ENCODE measurements around the gene DLG3. TPM values are rescaled to one million over a fixed set of nuclear protein-coding genes. Genes with fewer than 3 reads are reported as not detected.

DLG3 gene
- total RNA-seq, 3 donors from 2014 or later: 3.7 to 30.3 (median 21.0) TPM

GRCh38 chrX:70464051-70464450 lies 19.4 kb downstream of the DLG3 start:
- intact Hi-C loops (cut with DNase I; ENCODE audit: low total_unique reads): no loop called here
- Histone ChIP-seq H3K27me3 (peaks cover 0 to 16% of the 10 kb centered on the region in 2 donors), H3K4me1 (no peaks in the 10 kb centered on the region), H3K36me3 (no peaks in the 10 kb centered on the region), H3K27ac (no peak overlapping the region), H3K9me3 (peaks cover 0 to 7% of the 10 kb centered on the region in 2 donors), H3K4me3 (no peak overlapping the region)
- no peak for DNase-seq (ENCODE audit: low spot score in 2 of 2)
- no peak for TF ChIP-seq POLR2AphosphoS5 (IDR thresholded peaks at IDR 0.05)
- no peak for TF ChIP-seq POLR2A (IDR thresholded peaks at IDR 0.05)
- TF ChIP-seq CTCF (IDR thresholded peaks at IDR 0.05): no peak

GRCh38 chrX:70466968-70467367 lies 22.3 kb downstream of the DLG3 start:
- Histone ChIP-seq H3K9me3 (no peaks in the 10 kb centered on the region), H3K27me3 (peaks cover 0 to 25% of the 10 kb centered on the region in 2 donors), H3K4me3 (no peak overlapping the region), H3K4me1 (no peaks in the 10 kb centered on the region), H3K36me3 (no peaks in the 10 kb centered on the region), H3K27ac (no peak overlapping the region)
- TF ChIP-seq POLR2AphosphoS5 (IDR thresholded peaks at IDR 0.05) (no peak), CTCF (IDR thresholded peaks at IDR 0.05) (no peak)
- intact Hi-C loops (cut with DNase I; ENCODE audit: low total_unique reads): no loop called here
- no peak for DNase-seq (ENCODE audit: low spot score in 2 of 2)

- Histone ChIP-seq H3K4me3 (no peak overlapping the region), H3K27me3 (peaks cover 0 to 19% of the 10 kb centered on the region in 2 donors), H3K36me3 (no peaks in the 10 kb centered on the region), H3K9me3 (no peaks in the 10 kb centered on the region), H3K4me1 (no peaks in the 10 kb centered on the region), H3K27ac (no peak overlapping the region)
- TF ChIP-seq POLR2AphosphoS5 (IDR thresholded peaks at IDR 0.05): no peak
- no peak for TF ChIP-seq CTCF (IDR thresholded peaks at IDR 0.05)
- TF ChIP-seq POLR2A (IDR thresholded peaks at IDR 0.05): no peak
- no peak for DNase-seq (ENCODE audit: low spot score in 2 of 2)
- intact Hi-C loops (cut with DNase I; ENCODE audit: low total_unique reads): no loop called here
Observed at GRCh38 chrX:70468709-70469108, 24.1 kb downstream of the DLG3 start.

- no peak for DNase-seq (ENCODE audit: low spot score in 2 of 2)
- TF ChIP-seq POLR2A (IDR thresholded peaks at IDR 0.05): no peak
- no peak for TF ChIP-seq POLR2AphosphoS5 (IDR thresholded peaks at IDR 0.05)
- TF ChIP-seq CTCF (IDR thresholded peaks at IDR 0.05): no peak
- no peaks in the 10 kb centered on the region for H3K4me1 ChIP-seq
- H3K27ac ChIP-seq: no peak overlapping the region
- H3K27me3 ChIP-seq: peaks cover 0 to 18% of the 10 kb centered on the region in 2 donors
- H3K4me3 ChIP-seq: no peak overlapping the region
- no peaks in the 10 kb centered on the region for H3K9me3 ChIP-seq
- intact Hi-C loops (cut with DNase I; ENCODE audit: low total_unique reads): no loop called here
- no peaks in the 10 kb centered on the region for H3K36me3 ChIP-seq
Observed at GRCh38 chrX:70470850-70471289, 26.2 kb downstream of the DLG3 start.

- no peak overlapping the region for H3K4me3 ChIP-seq
- TF ChIP-seq POLR2A (IDR thresholded peaks at IDR 0.05): no peak
- no peak for TF ChIP-seq CTCF (IDR thresholded peaks at IDR 0.05)
- no peak for TF ChIP-seq POLR2AphosphoS5 (IDR thresholded peaks at IDR 0.05)
- H3K27ac ChIP-seq: peak overlapping the region in 1 of 2 donors; percentile 74
- H3K4me1 ChIP-seq: peaks cover 0 to 4% of the 10 kb centered on the region in 2 donors
- H3K27me3 ChIP-seq: peaks cover 0 to 41% of the 10 kb centered on the region in 2 donors
- H3K36me3 ChIP-seq: no peaks in the 10 kb centered on the region
- H3K9me3 ChIP-seq: no peaks in the 10 kb centered on the region
- intact Hi-C loops (cut with DNase I; ENCODE audit: low total_unique reads): no loop called here
- no peak for DNase-seq (ENCODE audit: low spot score in 2 of 2)
Observed at GRCh38 chrX:70476166-70476933, 31.7 kb downstream of the DLG3 start.
